Glomerular visceral epithelial cell (primary cell): ENCODE data around the gene CLCN3.
A peak's percentile ranks its signal among the peaks of the same experiment; 100 is the strongest.
"Not testable (repeated sequence)": the region's sequence is repeated elsewhere in the genome, so short reads cannot be mapped to it uniquely, and the experiment has no call there.

Experiments
- DNase-seq: peaks from one replicate; pipeline ENCODE4 v3.0.0-alpha.2; 2016; ENCODE audit errors: extremely low spot score

Gene CLCN3

GRCh38 chr4:169618286-169618685, 2.1 kb upstream of the CLCN3 start:
- no peak for DNase-seq

- DNase-seq, result no peak
Observed at GRCh38 chr4:169618986-169619385, 1.4 kb upstream of the CLCN3 start.

DNA sequence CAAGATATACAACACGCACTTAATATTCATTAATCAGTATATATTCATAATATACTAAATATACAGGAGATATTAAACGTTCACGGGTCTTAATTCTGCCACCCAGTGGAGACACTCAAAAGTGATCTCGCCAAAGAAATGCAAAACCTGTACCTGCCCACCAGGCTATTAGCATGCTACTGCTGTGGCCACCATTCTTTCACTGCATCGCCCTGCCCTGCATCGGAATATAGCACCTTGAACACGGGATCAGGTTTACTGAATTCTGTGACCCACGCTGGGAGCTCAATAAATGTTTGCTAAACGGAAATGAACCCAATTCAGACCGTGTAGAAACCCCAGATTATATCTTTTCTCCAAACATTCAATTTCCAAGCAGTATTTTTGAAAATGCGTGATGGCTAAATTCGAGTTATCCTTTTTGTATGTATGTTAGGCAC, 840 bp upstream of the CLCN3 start:
- DNase-seq, result peak; percentile 66

DNA sequence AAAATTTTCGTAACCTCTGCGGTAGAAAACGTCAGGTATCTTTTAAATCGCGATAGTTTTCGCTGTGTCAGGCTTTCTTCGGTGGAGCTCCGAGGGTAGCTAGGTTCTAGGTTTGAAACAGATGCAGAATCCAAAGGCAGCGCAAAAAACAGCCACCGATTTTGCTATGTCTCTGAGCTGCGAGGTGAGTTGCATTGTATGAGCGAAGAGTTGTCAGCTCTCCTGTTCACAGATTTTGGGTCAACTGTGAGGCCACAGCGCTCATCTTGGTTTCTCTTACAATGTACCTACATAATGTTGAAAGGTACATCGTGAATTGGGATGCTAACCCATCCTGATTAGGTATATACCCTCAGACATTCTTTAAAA, 486 bp downstream of the CLCN3 start:
- DNase-seq, result peak; percentile 29

DNA sequence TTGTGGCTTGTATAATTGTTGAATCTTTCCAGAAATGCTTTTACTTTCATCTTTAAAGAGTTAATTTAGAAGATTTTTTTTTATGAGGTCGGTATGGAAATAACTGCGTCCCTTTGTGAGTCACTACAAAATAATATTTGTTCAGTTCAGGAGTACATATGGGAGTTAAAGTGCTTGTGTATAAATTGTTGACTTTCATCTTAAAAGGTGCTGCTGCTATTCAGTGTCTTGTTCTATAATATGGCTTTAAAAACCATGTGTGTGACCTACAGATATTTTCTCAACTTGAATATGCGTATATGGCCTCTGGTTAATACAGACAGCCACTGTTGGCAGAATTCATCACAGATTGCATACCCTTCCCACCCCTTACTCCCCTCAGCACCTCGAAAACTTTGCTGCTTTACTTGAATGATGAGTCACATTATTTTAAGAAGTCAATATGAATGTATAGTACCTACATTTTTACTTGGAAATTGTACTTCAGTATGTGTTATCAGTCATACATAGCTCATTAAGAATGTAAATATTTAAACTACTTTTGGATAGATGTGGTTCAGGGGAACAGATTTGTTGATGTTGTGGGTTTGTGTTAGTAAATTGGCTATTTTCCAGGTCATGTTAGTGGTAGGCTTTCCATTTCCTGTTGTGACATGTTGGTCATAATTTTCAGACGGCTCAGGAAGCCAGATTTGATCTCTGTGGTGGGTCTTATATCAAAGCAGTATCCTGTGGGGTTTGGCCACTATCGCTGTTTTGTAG, 1.5 kb downstream of the CLCN3 start:
- DNase-seq, result peak; percentile 57

GRCh38 chr4:169622566-169622965, 2.2 kb downstream of the CLCN3 start:
- DNase-seq, result no peak

DNA sequence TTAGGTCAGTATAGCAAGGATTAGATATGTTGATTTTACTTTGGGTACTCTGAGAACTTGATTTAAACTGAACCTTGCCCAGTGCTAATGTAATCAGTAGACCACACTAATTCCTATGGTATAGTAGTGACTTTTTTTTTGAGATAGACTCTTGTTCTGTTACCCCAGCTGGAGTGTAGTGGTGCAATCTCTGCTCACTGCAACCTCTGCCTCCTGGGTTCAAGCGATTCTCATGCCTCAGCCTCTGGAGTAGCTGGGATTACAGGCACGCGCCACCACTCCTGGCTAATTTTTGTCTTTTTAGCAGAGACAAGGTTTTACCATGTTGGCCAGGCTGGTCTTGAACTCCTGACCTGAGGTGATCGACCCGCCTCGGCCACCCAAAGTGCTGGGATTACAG, 3.6 kb downstream of the CLCN3 start:
- DNase-seq, result not testable (repeated sequence)

GRCh38 chr4:169625886-169626285, 5.5 kb downstream of the CLCN3 start:
- DNase-seq, result no peak

GRCh38 chr4:169626331-169627282, 6.2 kb downstream of the CLCN3 start:
- DNase-seq, result no peak

- peak; percentile 52 for DNase-seq
Observed at GRCh38 chr4:169627307-169627706, 6.9 kb downstream of the CLCN3 start.

- no peak for DNase-seq
Observed at GRCh38 chr4:169628579-169628978, 8.2 kb downstream of the CLCN3 start.

DNA sequence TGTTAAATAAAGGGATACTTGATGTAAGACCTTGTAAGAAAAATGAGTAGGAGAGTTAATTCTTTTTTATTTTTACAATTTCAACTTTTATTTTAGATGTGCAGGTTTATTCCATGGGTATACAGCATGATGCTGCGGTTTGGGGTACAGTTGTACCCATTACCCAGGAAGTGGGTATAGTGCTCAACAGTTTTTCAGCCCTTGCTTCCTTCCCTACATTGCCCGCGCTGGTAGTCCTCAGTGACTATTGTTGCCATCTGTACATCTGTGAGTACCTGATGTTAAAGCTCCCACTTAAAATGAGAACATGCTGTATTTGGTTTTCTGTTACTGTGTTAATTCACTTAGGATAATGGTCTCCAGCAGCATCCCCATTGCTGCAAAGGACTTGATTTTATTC, 9.7 kb downstream of the CLCN3 start:
- DNase-seq, result no peak

- DNase-seq, result no peak
Observed at GRCh38 chr4:169632896-169633295, 12.5 kb downstream of the CLCN3 start.

GRCh38 chr4:169634975-169635374, 14.6 kb downstream of the CLCN3 start:
- no peak for DNase-seq

GRCh38 chr4:169640261-169640870, 20.0 kb downstream of the CLCN3 start:
- no peak for DNase-seq

DNA sequence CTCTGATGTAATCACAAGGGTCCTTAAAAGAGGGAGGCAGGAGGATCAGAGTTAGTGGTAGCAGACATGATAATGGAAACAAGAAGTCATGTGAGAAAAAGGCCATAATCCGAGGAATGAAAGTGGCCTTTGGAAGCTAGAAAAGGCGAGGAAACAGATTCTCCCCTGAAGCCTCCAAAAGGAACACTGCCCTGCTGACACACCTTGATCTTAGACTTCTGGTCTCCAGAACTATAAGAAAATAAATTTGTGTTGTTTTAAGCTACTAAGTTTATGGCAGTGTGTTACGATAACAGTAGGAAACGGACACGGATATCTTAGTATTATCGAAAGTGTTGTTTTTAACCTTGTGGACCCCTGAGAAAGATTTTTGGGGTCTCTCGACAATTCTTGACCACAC, 24.4 kb downstream of the CLCN3 start:
- no peak for DNase-seq

DNA sequence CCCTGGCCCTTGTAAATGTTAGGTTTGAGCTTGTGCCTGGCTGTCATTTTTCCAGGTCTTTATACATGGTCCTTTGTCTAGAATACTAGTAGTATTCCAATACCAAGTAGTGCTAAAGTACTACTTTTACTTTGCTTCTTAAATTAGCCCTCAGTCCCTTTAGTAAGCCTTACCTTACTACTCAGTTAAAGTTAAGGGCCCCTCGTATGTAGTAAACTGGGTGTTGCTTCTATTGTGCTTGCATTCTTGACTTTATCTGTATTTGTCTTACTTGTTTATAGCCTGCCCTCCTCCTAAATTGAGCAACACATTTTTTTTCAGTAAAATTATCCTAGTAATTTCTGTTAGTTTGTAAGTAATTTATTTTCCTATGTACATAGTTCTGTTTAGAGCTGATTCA, 25.2 kb downstream of the CLCN3 start:
- DNase-seq, result no peak

GRCh38 chr4:169649545-169650226, 29.3 kb downstream of the CLCN3 start:
- DNase-seq, result no peak

DNA sequence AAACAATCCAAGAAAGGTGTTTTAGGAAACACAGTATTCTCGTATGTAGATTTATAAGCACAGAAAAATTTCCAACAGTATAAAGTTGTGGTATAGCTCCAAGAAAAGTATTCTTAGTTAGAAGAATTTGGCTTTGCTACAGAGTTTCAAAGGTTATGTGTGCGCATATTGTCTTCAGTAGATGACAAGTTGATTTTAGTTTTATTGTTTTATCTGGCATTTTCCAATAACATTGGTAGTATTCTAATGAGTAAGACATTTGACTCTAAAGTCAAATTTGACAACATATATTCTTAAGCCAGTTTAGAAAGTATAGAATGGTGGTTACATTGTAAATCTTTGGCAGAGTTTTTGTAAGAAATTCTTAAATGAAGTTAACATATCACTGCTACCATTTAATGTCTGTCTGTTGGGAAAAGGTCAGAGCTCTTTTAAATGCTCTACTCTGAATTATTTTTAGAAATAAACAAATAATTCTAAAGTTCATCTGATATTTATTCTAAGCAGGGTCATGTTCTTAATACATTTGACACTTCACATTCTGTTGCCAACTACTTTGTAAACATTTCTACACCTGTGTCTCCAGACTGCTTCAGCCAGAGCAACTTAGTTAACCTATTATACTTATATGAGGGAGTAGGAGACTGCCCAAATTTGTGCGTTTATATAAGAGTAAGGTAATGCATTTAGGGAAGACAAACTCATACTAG, 30.0 kb downstream of the CLCN3 start:
- no peak for DNase-seq

GRCh38 chr4:169652535-169652934, 32.2 kb downstream of the CLCN3 start:
- no peak for DNase-seq

DNA sequence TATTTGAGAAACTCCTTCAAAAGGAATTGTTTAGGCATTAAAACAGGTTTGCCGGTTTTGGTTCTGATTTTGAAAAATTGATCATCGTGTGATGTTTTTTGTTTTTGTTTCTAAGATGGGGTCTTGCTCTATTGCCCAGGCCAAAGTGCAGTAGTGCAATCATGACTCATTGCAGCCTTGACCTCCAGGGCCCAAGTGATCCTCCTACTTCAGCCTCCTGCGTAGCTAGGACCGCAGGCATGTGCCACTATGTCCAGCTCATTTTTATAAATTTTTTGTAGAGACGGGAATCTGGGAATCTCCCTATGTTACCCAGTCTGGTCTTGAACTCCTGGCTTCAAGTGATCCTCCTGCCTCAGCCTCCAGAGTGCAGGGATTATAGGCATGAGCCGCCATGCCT, 35.0 kb downstream of the CLCN3 start:
- no peak for DNase-seq
